T-helper 1 cell treated with Interleukin-12 subunit alpha and Interleukin-12 subunit beta and Interleukin-4 antibody, amounts not matched to agents 30 ng/mL and 1 ng/mL, for 36 hours (primary cell): Measurements from ENCODE around the gene TGM2. TPM values are rescaled to one million over a fixed set of nuclear protein-coding genes. Genes with fewer than 3 reads are reported as not detected.

ENCODE experiments used
- intact Hi-C: fragments of 100-400 bp; cut with micrococcal nuclease; formaldehyde crosslinking; loops from one replicate; pipeline ENCODE4 v1.15.1; 2024
- total RNA-seq: library from RNA; stranded (reverse); gene quantifications from 2 replicates; pipeline ENCODE4 v1.2.3, GENCODE V29; 2022

TGM2 gene
- total RNA-seq, 1 donor from 2014 or later, result 2.3 TPM

- intact Hi-C loops, result no loop called here
Observed at GRCh38 chr20:38162878-38163875, 1.9 kb downstream of the TGM2 start.

GRCh38 chr20:38162149-38162548 is 2.9 kb downstream of the TGM2 start:
- intact Hi-C loops, result no loop called here

- intact Hi-C loops, result no loop called here
Observed at GRCh38 chr20:38161412-38161774, 3.7 kb downstream of the TGM2 start.

GRCh38 chr20:38159957-38160756 is 4.9 kb downstream of the TGM2 start:
- intact Hi-C loops, result no loop called here

- intact Hi-C loops, result no loop called here
Observed at GRCh38 chr20:38159566-38159956, 5.5 kb downstream of the TGM2 start.

- intact Hi-C loops, result no loop called here
Observed at GRCh38 chr20:38158701-38159351, 6.2 kb downstream of the TGM2 start.

GRCh38 chr20:38157635-38158495 is 7.2 kb downstream of the TGM2 start:
- intact Hi-C loops, result no loop called here

- intact Hi-C loops, result no loop called here
Observed at GRCh38 chr20:38156888-38157634, 8.0 kb downstream of the TGM2 start.

- intact Hi-C loops, result no loop called here
Observed at GRCh38 chr20:38156280-38156679, 8.8 kb downstream of the TGM2 start.

- intact Hi-C loops, result no loop called here
Observed at GRCh38 chr20:38155811-38156210, 9.3 kb downstream of the TGM2 start.

GRCh38 chr20:38153401-38153800 is 11.7 kb downstream of the TGM2 start:
- intact Hi-C loops, result no loop called here

GRCh38 chr20:38152621-38153221 is 12.3 kb downstream of the TGM2 start:
- intact Hi-C loops, result loop anchor here (1.0 kb wide), 1 partner anchor 13 kb away; the partner anchor contains the start of gene TGM2

GRCh38 chr20:38152175-38152620 is 12.9 kb downstream of the TGM2 start:
- intact Hi-C loops, result loop anchor here (1.0 kb wide), 1 partner anchor 13 kb away; the partner anchor contains the start of gene TGM2

- intact Hi-C loops, result no loop called here
Observed at GRCh38 chr20:38151455-38151854, 13.6 kb downstream of the TGM2 start.

- intact Hi-C loops, result no loop called here
Observed at GRCh38 chr20:38150335-38151170, 14.5 kb downstream of the TGM2 start.

GRCh38 chr20:38148328-38149102 is 16.6 kb downstream of the TGM2 start:
- intact Hi-C loops, result no loop called here

- intact Hi-C loops, result no loop called here
Observed at GRCh38 chr20:38147751-38148150, 17.3 kb downstream of the TGM2 start.

- intact Hi-C loops, result no loop called here
Observed at GRCh38 chr20:38147163-38147562, 17.9 kb downstream of the TGM2 start.
